ENCODE data around the gene SLC12A7. TPM values are rescaled to one million over a fixed set of nuclear protein-coding genes. Genes with fewer than 3 reads are reported as not detected.

SLC12A7 gene
- total and polyA plus RNA-seq, 2 of the 13 experiments (the other 11 are each of a cell fraction or from before 2014, with no cell fraction given) = 14.0 to 18.5 TPM

GRCh38 chr5:1105350-1106265 lies 6.3 kb downstream of the SLC12A7 start (continued):
- TF ChIP-seq TARDBP (CRISPR knock-in tag; IDR thresholded peaks at IDR 0.05) = peak; percentile 33
- peak; percentile 97 for TF ChIP-seq SAP130 (CRISPR knock-in tag; IDR thresholded peaks at IDR 0.05; ENCODE audit: low read depth)
- TF ChIP-seq ZBTB21 (CRISPR knock-in tag; IDR thresholded peaks at IDR 0.05) = 0 out of 2 replicates have a peak, but pooled peaks have one; percentile 28
- TF ChIP-seq THAP11 (CRISPR knock-in tag; IDR thresholded peaks at IDR 0.05) = peak; percentile 45; the same call in 1 of the 2 replicates
- TF ChIP-seq KDM1A (CRISPR knock-in tag; IDR thresholded peaks at IDR 0.05) = no peak; the same call in 1 of the 2 replicates
- no peak; the same call in 1 of the 2 replicates for TF ChIP-seq ARNT2 (CRISPR knock-in tag; IDR thresholded peaks at IDR 0.05; ENCODE audit: low read depth)
- no peak for TF ChIP-seq ZBTB49 (CRISPR knock-in tag; IDR thresholded peaks at IDR 0.05; ENCODE audit: borderline replicate concordance)
- TF ChIP-seq HMG20A (CRISPR knock-in tag; IDR thresholded peaks at IDR 0.05; ENCODE audit: borderline replicate concordance) = peak; percentile 54; the same call in 1 of the 2 replicates
- TF ChIP-seq, protein P1, sequence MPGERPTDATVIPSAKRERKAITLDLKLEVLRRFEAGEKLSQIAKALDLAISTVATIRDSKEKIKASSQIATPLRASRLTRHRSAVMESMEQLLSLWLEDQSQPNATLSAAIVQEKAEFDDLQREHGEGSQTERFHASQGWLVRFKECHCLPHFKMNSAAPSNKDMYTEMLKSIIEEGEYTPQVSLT (CRISPR knock-in tag; IDR thresholded peaks at IDR 0.05; ENCODE audit: borderline replicate concordance, low read depth) = no peak
- TF ChIP-seq ESRRA (CRISPR knock-in tag; IDR thresholded peaks at IDR 0.05; ENCODE audit: low read depth) = no peak
- TF ChIP-seq FOXK2 (IDR thresholded peaks at IDR 0.05) = no peak
- TF ChIP-seq ZNF296 (CRISPR knock-in tag; conservative IDR thresholded peaks at IDR 0.05) = no peak; the same call in 1 of the 2 replicates
- no peak for TF ChIP-seq ETV6 (CRISPR knock-in tag; conservative IDR thresholded peaks at IDR 0.05)
- no peak for TF ChIP-seq NFATC3 (CRISPR knock-in tag; IDR thresholded peaks at IDR 0.05)
- TF ChIP-seq NFE2L1 (CRISPR knock-in tag; IDR thresholded peaks at IDR 0.05; ENCODE audit: borderline replicate concordance) = no peak; the same call in 1 of the 2 replicates
- TF ChIP-seq BCL3 (CRISPR knock-in tag; IDR thresholded peaks at IDR 0.05) = no peak
- peak; percentile 94 for TF ChIP-seq SIN3A (IDR thresholded peaks at IDR 0.05; ENCODE audit: borderline replicate concordance, low read depth, low read length)
- TF ChIP-seq ZNF792 (CRISPR knock-in tag; IDR thresholded peaks at IDR 0.05) = no peak
- no peak for TF ChIP-seq TBX3 (IDR thresholded peaks at IDR 0.05; ENCODE audit: borderline replicate concordance)
- 0 out of 2 replicates have a peak, but pooled peaks have one; percentile 71 for TF ChIP-seq CENPT (CRISPR knock-in tag; IDR thresholded peaks at IDR 0.05; ENCODE audit: low read depth)
- TF ChIP-seq ASH2L (IDR thresholded peaks at IDR 0.05; ENCODE audit: insufficient read length, low read depth, low read length) = no peak
- peak; percentile 26; the same call in 1 of the 2 replicates for TF ChIP-seq KDM2A (CRISPR knock-in tag; IDR thresholded peaks at IDR 0.05; ENCODE audit: borderline replicate concordance, low read depth)
- TF ChIP-seq ZNF615 (CRISPR knock-in tag; IDR thresholded peaks at IDR 0.05; ENCODE audit: borderline replicate concordance) = no peak
- no peak for TF ChIP-seq TCF12 (IDR thresholded peaks at IDR 0.05)
- TF ChIP-seq TCF12 (CRISPR knock-in tag; IDR thresholded peaks at IDR 0.05) = peak; percentile 80; the same call in 1 of the 2 replicates
- TF ChIP-seq AGO2 (optimal IDR thresholded peaks at IDR 0.05; ENCODE audit: low read depth, low read length) = peak; percentile 75
- TF ChIP-seq XRCC5 (optimal IDR thresholded peaks at IDR 0.05; ENCODE audit: low read length) = peak; percentile 61
